ENCODE measurements around the gene RPL22.
"Not testable (repeated sequence)": the region's sequence is repeated elsewhere in the genome, so short reads cannot be mapped to it uniquely, and the experiment has no call there.

Gene RPL22

DNA sequence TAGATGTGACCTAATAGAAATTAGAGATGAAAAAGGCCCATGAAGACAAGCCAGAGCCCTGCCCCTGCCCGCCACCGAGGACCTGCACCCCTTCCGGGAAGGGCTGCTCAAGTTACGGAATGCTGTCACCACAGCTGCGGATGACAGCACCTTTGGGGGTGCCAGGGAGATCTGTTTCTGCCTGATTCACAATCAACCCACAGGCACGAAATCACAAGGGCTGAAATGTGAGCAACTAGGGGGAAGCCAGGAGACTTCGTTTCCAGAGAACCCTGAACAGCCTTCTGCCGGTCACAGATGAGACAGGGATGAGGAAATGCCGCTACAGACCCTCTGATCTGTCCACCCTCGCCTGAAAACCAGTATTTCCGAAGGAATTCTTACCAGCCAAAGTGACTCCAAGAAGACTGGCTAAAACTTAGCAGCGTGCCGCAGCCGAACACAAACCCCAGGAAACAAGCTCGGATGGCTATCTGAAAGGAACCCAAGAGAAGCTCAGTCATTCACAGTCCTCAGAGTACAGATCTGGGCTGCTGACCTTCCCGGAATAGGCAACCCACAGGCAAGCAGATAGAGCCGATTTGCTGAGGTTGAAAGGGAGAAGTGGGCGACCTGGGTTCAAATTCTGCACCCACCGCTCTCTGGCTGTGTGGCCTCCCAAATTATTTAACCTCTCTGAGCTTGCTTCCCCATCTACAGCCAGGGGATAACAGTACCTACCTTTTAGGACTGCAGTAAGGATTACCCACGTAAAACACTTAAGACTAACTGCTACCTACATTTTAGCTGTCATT is 35.3 kb upstream of the RPL22 start:
- DNase-seq (ENCODE audit: low spot score) (no peak), FAIRE-seq (no peak)

DNA sequence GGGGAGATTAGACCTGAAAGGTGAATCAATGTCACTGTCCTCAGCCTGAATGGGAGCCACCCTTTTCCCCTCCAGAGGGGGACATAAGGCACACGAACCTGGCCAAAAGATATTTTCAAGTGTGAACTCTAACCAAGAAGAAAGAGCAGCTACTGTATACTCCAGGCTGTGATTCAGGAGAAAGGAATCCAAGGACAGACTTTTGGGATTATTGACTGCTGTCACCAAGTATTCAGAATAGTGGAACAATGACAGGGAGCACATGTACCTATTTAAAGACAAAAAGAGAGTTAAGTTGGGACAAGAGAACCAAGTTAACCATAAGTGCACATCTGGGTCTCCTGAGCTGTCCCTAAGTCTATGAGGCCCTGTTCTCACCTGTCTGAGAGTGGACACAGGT is 34.0 kb upstream of the RPL22 start:
- no peak for DNase-seq (ENCODE audit: low spot score)
- FAIRE-seq, result no peak

DNA sequence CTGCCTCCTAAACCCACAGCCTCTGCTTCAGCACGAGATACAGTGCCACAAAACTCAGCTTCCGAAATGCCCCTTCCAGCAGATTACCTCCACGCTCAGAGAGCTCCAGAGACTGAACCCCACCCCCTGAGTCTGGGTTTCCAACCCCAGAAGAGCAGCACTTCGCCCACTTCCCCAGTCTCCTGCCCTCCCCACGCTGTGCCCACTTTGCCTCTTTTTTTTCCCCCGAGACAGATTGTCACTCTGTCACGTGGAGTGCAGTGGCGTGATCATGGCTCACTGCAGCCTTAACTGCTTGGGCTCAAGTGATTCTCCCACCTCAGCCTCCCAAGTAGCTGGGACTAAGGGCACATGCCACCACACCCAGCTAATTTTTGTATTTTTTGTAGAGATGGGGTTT is 26.3 kb upstream of the RPL22 start:
- no peak for FAIRE-seq
- DNase-seq (ENCODE audit: low spot score), result no peak

DNA sequence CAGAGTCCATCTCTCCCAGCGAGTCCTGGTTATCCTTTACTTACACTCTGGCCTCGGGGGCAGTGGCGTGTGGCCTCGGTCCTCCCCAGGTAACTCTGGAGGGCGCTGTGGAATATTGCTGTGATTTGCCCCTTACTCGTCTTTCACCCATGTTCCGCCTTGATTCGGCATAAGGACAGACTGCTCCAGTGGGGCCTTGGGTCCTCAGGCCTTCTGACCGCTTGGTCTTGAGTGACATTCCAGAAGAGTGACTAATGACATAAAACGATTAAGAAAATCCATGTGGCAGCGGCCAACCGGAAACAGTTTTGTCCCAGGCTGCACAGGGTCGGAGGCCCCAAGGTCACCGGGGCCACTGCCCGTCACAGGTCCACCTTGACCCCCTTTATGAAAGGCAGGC is 25.3 kb upstream of the RPL22 start:
- DNase-seq (ENCODE audit: low spot score) (peak; percentile 62), FAIRE-seq (peak; percentile 40)

DNA sequence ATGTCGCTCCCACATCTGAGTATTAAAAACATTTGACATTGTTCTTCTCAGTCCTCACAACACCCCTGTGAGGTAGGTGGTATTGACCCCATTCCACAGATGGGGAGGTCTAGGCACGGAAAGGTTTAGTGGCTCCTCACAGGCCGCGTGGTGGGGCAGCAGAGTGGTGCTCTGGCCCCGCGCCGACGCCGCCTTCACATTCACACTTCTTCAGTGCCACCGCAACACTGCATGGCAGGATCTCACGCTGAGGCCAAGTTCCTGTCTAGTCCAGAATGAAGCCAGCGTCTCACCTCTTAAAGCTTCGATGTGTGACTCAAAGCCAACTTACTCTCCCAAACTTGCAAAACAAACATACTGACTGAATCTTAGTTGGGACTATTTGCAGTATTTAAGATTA is 24.2 kb upstream of the RPL22 start:
- FAIRE-seq, result no peak
- no peak for DNase-seq (ENCODE audit: low spot score)

DNA sequence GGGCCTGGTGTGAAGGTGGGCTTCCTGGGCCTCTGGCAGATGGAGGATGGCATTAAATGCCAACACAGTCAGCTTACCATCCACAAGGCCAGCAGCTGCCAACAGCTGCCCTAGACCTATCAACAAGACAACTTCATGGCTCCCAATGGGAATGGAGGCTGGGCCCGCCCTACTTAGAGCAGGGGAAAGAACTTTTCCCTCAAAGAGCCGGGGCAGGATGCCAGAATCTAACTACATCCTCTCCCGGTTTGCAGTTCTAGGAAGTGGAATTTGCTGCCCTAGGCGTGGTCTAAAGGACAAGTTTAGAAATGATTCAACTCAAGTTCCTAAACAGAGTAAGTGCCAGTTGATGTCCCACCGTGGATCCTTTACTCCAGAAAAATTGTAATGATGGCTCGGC is 23.2 kb upstream of the RPL22 start:
- FAIRE-seq (no peak), DNase-seq (ENCODE audit: low spot score) (no peak)

DNA sequence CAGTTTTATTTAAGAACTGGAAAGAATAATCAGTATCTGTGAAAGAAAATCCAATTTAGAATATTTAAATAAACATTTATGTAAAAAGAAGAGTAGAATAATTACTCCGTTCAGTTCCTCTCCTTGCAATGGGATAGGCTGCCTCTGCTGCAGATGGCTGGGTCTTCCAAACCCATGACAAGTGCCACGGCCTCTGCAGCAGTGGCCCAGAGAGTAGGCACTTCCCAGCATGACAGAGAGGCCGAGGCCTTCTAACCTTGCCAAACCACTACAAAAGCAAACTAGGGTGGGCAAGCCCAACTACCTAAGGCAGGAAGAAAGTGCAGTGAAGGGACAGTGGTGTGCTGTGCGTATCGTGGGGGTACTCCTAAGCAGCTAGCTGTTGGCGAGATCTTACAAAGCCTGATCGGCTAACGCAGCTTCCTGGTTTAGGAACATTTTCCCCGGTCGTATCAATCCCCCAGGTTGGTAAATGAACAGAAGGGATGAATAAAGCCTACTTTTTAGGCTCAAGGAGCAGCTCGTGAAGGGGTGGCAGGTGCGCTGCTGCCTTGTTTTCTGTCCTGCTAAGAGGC is 21.9 kb upstream of the RPL22 start:
- DNase-seq (ENCODE audit: low spot score) (no peak), FAIRE-seq (no peak)

DNA sequence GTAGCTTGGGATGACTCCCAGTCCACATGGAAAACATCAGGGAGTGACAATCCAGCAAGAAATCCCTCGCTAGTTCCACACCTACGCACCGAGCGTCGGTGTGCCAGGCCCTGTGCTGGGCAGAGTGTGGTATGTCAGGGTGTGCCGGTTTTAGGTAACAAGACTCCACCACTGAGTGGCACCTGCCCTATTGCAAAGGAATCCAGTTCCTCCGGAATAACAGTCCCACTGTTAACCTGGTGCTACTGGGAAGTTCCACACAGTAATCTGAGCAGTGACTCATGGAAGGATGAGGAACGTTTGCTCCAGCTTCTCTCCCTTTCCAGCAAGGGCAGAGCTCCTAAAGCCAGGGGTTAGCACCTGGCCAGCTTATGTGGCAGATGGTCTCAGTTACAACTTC is 20.8 kb upstream of the RPL22 start:
- DNase-seq (ENCODE audit: low spot score) (no peak), FAIRE-seq (no peak)

DNA sequence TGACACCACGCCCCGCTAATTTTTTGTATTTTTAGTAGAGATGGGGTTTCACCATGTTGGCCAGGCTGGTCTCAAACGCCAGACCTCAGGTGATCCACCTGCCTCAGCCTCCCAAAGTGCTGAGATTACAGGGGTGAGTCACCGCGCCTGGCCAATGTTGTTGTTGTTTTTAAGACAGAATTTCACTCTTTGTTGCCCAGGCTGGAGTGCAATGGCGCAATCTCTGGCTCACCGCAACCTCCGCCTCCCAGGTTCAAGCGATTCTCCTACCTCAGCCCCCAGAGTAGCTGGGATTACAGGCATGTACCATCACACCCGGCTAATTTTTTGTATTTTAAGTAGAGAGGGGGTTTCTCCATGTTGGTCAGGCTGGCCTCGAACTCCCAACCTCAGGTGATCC is 20.2 kb upstream of the RPL22 start:
- DNase-seq (ENCODE audit: low spot score); FAIRE-seq: not testable (repeated sequence)

DNA sequence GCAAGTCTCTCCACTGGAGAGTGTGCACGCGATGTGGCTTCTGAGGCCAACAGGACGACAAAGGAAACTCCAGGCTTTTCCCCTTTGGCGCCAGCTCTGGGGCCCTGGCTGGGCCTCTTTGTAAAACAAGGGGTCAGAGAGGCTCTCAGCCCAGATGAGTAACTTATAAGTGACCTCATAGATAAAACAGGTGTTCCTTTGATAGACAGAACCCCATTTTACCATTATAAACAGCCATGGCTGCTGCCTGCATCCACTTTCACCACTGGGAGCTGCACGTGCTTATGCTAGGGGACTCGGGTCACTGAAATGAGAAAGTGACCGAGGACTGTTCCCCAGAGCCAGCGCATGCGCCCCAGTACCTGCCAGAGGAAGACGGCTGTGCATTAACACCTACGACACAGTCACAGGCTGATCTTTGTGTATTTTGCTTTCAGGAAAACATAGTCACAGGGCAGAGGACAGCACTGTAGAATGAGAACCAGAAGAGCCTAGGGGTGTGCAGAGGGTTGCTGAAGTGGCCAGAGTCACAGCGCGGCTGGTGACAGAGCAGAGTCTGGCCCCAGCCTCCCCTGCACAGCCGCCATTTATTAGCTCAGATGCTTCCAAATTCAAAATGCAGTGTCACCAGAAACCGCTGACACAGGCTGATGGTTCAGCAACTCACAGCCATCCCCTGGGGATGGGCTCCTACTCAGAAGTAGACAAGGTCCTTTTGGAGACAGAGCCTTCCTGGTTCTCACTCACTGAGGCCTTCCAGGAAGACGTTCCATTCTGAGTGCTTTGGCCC is 19.2 kb upstream of the RPL22 start:
- DNase-seq (ENCODE audit: low spot score), result no peak
- FAIRE-seq, result no peak

DNA sequence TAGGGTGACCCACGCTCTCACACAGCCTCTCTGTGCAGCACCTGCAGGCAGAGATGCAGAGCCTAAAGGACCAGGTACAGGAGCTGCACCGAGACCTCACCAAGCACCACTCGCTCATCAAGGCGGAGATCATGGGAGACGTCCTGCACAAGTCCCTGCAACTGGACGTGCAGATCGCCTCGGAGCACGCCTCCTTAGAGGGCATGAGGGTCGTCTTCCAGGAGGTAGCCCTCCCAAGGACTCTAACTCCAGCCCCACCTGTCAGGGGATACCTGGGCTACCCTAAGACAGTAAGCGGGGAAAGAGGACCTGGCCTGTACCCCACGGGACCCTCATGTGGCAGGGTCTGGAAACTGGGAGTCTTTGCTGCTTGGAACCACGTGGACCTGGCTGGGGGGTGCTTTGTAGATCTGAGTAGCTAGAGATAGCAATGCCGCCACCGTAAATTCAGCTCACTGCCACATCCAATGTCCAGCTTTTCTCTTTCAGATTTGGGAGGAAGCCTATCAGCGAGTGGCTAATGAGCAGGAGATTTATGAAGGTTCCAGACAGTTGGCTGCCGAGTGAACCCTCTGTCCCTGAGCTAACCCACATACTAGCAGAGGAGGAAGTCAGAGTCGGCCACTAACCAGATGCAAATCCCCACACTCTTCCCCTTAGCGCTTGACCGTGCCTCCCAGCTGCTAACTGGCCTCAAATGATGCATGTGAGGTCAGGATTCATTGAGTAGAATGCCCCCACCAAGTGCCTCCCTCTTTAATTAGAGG is 13.0 kb upstream of the RPL22 start:
- FAIRE-seq, result no peak
- no peak for DNase-seq (ENCODE audit: low spot score)

DNA sequence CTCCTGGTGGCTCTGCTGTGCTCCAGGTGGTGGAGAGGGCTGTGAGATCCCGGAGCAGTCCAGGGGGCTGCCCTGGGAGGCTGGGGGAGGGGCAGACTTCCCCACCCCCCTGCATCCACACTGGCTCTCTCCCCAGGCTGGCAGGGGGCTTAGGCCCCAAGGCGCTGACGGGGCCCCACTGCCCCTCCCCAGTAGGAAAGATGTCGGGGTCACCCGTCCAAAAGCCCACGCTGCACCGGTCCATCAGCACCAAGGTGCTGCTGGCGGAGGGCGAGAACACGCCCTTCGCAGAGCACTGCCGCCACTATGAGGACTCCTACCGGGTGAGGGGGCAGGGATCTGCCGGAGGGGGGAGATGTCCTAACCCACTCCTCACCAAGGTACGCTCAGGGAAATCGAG is 12.3 kb upstream of the RPL22 start:
- no peak for DNase-seq (ENCODE audit: low spot score)
- no peak for FAIRE-seq

DNA sequence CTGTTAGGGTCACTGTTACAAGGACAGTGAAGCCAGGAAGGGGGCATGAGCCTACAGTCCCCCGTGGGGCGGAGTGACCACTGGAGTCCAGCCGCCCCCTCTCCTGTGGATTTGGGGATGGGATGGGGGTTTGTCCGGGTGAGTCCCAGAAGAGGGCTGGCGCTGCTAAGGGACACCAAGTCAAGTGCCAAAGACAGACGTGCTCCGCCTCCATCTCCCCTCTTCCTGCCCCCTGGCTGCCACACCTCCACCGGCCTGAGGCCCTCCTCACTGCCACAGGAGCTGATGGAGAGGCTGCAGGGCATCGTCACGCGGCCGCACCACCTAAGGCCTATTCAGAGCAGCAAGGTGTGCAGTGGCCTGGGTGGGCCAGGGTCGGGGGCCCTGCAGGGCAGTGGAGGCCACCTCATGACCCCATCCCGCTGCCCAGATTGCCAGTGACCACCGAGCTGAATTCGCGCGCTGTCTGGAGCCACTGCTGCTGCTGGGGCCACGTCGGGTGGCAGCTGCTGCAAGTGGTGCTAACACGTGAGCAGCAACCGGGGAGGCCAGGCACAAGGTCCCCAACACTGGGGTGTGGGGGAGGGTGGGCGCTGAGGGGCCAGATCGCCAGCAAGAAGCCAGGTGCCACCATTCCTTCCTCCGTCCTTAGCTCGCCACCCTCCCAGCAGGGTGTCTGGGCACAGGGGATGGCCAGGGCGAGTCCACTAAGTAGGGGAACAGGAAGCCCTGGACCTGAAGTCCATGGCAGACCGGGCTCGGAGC is 11.4 kb upstream of the RPL22 start:
- DNase-seq (ENCODE audit: low spot score), result no peak
- FAIRE-seq, result no peak

DNA sequence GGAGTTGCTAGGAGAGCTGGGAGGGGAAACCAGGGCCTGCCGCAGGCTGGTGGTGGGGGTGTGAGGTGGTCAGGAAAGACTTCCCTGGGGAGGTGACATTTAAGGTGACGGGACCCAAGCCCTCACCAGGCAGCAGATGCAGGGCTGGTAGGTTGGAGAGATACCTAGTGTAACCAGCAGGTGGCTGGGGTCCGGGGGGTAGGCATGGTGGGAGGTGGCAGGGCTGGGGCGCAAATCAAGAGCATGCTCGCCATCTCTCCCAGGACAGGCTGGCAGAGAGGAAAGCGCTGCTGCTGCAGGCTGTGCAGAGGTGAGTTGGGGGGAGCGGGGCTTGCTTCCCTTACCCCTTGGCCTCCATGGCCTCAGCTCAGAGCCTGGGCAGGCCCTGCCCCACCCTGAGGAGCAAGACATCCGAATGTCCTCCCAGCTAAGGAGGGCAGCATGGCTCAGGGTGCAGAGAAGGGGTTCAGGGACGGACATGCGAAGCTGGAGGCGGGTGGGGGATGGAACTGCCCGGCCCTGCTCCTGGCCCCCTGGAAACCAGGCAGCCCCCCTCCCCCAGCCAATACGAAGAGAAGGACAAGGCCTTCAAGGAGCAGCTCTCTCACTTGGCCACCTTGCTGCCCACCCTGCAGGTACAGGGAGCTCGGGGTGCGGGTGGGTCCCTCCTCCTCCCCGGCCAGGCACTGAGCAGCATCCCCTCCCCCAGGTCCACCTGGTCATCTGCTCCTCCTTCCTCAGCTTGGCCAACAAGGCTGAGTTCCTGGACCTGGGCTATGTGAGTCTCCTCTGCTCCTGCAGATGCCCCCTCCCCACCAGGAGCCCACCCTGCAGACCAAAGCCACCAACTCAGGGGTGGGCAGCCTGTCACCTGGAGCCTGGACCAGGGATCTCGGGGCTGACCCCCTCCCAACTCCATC is 10.5 kb upstream of the RPL22 start:
- DNase-seq (ENCODE audit: low spot score) (no peak), FAIRE-seq (no peak)

DNA sequence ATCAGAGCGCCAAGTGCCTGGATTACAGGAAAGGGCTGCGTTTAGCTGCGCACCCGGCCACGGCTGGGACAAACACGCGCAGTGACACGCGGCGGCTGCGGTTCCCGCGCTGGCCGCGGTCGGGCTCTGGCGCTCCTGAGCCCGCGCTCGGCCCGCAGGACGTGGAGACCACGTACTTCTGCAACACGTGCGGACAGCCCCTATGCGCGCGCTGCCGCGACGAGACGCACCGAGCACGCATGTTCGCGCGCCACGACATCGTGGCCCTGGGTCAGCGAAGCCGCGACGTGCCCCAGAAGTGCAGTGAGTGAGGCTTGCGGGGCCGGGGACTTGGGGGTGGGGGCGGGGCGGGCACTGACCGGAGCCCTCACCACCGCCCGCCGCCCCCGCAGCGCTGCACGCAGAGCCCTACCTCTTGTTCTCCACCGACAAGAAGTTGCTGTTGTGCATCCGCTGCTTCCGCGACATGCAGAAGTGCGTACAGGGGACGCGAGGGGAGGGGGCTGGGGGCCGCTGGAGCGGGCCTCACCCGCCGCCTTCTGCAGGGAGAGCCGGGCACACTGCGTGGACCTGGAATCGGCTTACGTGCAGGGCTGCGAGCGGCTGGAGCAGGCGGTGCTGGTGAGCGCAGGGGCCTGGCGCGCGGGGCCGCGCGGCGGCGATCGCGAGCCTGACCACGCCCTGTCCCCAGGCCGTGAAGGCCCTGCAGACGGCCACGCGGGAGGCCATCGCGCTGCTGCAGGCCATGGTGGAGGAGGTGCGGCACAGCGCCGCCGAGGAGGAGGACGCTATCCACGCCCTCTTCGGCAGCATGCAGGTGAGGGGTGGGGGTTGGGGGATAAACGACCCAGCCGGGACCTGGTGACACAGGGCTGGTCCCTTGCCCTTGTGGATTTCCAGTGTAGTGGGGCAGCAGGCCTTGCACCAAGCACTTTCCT is 9.6 kb upstream of the RPL22 start:
- FAIRE-seq, result no peak
- DNase-seq (ENCODE audit: low spot score), result no peak

DNA sequence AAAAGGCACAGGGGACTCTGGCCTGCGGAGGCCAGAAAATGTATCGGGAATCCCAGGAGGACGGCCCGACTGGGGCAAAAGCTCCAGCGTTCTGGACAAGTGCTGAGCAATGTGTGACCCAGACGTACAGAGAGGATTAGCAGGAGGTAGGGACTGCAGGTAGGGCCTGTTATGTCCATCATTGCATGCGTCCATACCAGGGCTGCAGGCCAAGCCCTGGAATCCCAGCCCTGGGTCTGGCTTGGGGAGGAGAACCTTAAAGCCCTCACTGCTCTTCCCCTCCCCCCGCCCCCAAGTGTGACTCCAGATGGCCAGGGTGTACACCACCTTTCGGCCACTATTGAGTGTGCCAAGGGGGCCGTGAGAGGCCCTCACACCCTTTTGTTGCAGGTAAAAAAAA is 8.5 kb upstream of the RPL22 start:
- DNase-seq (ENCODE audit: low spot score), result no peak
- no peak for FAIRE-seq

DNA sequence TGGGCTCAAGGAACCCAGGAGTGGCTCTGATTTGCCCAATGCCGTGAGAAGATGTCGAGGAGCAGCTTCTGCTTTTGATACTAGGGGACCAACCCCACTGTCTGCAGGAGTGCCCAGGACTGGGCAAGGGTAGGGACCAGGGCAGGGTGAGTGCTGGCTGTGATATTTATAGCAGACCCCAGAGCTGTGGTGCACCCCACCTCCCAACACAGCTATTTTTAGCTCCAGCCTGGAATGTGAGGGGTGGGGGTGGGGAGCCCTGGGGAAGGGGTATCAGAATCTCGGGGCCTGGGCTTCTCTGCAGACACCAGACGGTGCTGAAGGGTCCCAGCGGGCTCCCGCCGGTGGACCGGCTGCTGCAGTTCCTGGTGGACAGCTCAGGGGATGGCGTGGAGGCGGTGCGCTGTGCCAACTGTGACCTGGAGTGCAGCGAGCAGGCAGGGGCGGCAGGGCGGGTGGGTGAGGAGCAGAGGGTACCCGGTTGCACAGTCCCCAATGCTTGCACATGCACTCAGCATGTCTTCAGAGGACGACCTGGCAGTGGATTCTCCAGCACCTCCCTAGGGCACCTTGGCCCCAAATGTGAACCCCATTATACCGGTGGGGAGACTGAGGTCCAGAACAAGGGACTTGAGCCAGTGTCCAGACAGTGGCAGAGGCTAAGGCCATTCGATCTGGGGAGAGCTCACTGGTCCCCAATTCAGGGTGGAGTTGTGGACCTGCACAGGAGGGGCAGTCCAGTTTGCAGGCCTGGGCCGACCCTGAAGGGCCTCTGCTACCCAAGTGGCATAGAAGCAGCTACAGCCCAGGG is 7.9 kb upstream of the RPL22 start:
- FAIRE-seq, result no peak

DNA sequence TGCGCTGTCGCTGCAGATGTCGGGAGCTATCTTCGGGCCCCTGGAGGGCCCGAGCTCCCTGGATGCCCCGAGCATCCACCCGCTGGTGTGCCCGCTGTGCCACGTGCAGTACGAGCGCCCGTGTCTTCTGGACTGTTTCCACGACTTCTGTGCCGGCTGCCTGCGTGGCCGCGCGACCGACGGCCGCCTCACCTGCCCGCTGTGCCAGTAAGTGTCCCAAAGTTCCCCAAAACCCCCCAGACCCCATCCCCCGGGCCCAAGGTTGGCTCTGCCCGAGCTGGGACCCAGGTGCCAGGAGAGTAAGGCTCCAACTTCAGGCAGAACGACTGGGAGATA is 7.1 kb upstream of the RPL22 start:
- DNase-seq (ENCODE audit: low spot score), result no peak
- no peak for FAIRE-seq

More for the DNA sequence above, 7.9 kb upstream of the RPL22 start:
- DNase-seq (ENCODE audit: low spot score), result no peak
